ENCODE measurements around the gene PITPNM3.
"Not testable (repeated sequence)": the region's sequence is repeated elsewhere in the genome, so short reads cannot be mapped to it uniquely, and the experiment has no call there.

PITPNM3 gene

GRCh38 chr17:6574687-6575595, 18.6 kb upstream of the PITPNM3 start:
- DNase-seq (ENCODE audit: low read depth), result peak; percentile 67

- no peak for DNase-seq (ENCODE audit: low read depth)
These were observed 17.8 kb upstream of the PITPNM3 start for GRCh38 chr17:6573982-6574686.

- DNase-seq (ENCODE audit: low read depth), result not testable (repeated sequence)
These were observed 17.1 kb upstream of the PITPNM3 start for GRCh38 chr17:6573495-6573894.

- DNase-seq (ENCODE audit: low read depth), result no peak
These were observed 16.6 kb upstream of the PITPNM3 start for GRCh38 chr17:6572972-6573370.

GRCh38 chr17:6571452-6571781, 15.1 kb upstream of the PITPNM3 start:
- no peak for DNase-seq (ENCODE audit: low read depth)

- DNase-seq (ENCODE audit: low read depth), result no peak
These were observed 14.5 kb upstream of the PITPNM3 start for GRCh38 chr17:6570731-6571451.

- DNase-seq (ENCODE audit: low read depth), result no peak
These were observed 13.3 kb upstream of the PITPNM3 start for GRCh38 chr17:6569370-6570285.

GRCh38 chr17:6568184-6568758, 11.9 kb upstream of the PITPNM3 start:
- DNase-seq (ENCODE audit: low read depth), result no peak

GRCh38 chr17:6567528-6568183, 11.3 kb upstream of the PITPNM3 start:
- no peak for DNase-seq (ENCODE audit: low read depth)

GRCh38 chr17:6561446-6561845, 5.1 kb upstream of the PITPNM3 start:
- DNase-seq (ENCODE audit: low read depth), result no peak

- DNase-seq (ENCODE audit: low read depth), result no peak
These were observed 4.1 kb upstream of the PITPNM3 start for GRCh38 chr17:6560496-6560895.

GRCh38 chr17:6559753-6560215, 3.4 kb upstream of the PITPNM3 start:
- DNase-seq (ENCODE audit: low read depth), result no peak

GRCh38 chr17:6558932-6559752, 2.8 kb upstream of the PITPNM3 start:
- no peak for DNase-seq (ENCODE audit: low read depth)

GRCh38 chr17:6558276-6558675, 1.9 kb upstream of the PITPNM3 start:
- DNase-seq (ENCODE audit: low read depth), result no peak

GRCh38 chr17:6557040-6557438, 684 bp upstream of the PITPNM3 start:
- DNase-seq (ENCODE audit: low read depth), result no peak

- DNase-seq (ENCODE audit: low read depth), result peak; percentile 45
These were observed 829 bp downstream of the PITPNM3 start for GRCh38 chr17:6555331-6556120.

GRCh38 chr17:6554871-6555330, 1.5 kb downstream of the PITPNM3 start:
- DNase-seq (ENCODE audit: low read depth), result no peak

GRCh38 chr17:6554342-6554741, 2.0 kb downstream of the PITPNM3 start:
- no peak for DNase-seq (ENCODE audit: low read depth)

Data from EH (cell line).